LNCAP (cell line): ENCODE results near the gene TTC23L.

Experiments used
- CTCF ChIP-seq: fragments of 450-650 bp; IDR thresholded peaks from 2 replicates; pipeline ENCODE4 v1.5.1; 2017; ENCODE audit warnings: mild to moderate bottlenecking

Gene TTC23L

GRCh38 chr5:34826347-34826746, 12.6 kb upstream of the TTC23L start:
- no peak for TF ChIP-seq CTCF

- TF ChIP-seq CTCF: no peak
Measured at GRCh38 chr5:34827588-34828506, 11.1 kb upstream of the TTC23L start.

- TF ChIP-seq CTCF: no peak
Measured at GRCh38 chr5:34831303-34831702, 7.7 kb upstream of the TTC23L start.

GRCh38 chr5:34832568-34832967, 6.4 kb upstream of the TTC23L start:
- no peak for TF ChIP-seq CTCF

GRCh38 chr5:34833090-34833489, 5.9 kb upstream of the TTC23L start:
- TF ChIP-seq CTCF: no peak

- TF ChIP-seq CTCF: no peak
Measured at GRCh38 chr5:34833976-34834793, 4.8 kb upstream of the TTC23L start.

- no peak for TF ChIP-seq CTCF
Measured at GRCh38 chr5:34834794-34835089, 4.2 kb upstream of the TTC23L start.
